CD14-positive monocyte (primary cell): ENCODE data around the gene R3HDM2. TPM values are rescaled to one million over a fixed set of nuclear protein-coding genes. Genes with fewer than 3 reads are reported as not detected.

Experiments used
- DNase-seq, 3 donors: peaks; one replicate each; pipeline ENCODE4 v3.0.0-alpha.2; 2011 to 2022
- H2AFZ ChIP-seq: 2 replicates; pipeline ENCODE4 v1.6.0; 2012; ENCODE audit warnings: mild to moderate bottlenecking, low read depth, low read length, inconsistent platforms; ENCODE audit not compliant: insufficient read depth, poor library complexity, severe bottlenecking
- H3K27ac ChIP-seq, 2 donors: 1 replicate in 1 of 2; 2 replicates in 1 of 2; pipeline ENCODE4 v1.5.1; 2012 to 2013; ENCODE audit warnings: low read length in 2 of 2, control low read depth in 1 of 2, inconsistent platforms in 1 of 2, low read depth in 1 of 2, mild to moderate bottlenecking in 1 of 2
- H3K27me3 ChIP-seq, 2 donors: one replicate each; pipeline versions ENCODE4 v1.6.0 to v1.6.1; 2011 to 2013; ENCODE audit warnings: low read length in 2 of 2; ENCODE audit not compliant: control insufficient read depth in 2 of 2, insufficient read depth in 2 of 2
- H3K36me3 ChIP-seq, 2 donors: replicated peaks in 1 of 2; 1 replicate in 1 of 2; 2 replicates in 1 of 2; pipeline versions ENCODE4 v1.5.1 to v1.6.1; 2012 to 2013; ENCODE audit warnings: low read length in 2 of 2, control low read depth in 1 of 2, inconsistent platforms in 1 of 2, mild to moderate bottlenecking in 1 of 2; ENCODE audit not compliant: insufficient read depth in 2 of 2, control insufficient read depth in 1 of 2
- H3K4me1 ChIP-seq, 2 donors: 1 replicate in 1 of 2; 2 replicates in 1 of 2; pipeline versions ENCODE4 v1.5.1 to v1.6.1; 2012 to 2013; ENCODE audit warnings: low read length in 2 of 2, control low read depth in 1 of 2, inconsistent platforms in 1 of 2, mild to moderate bottlenecking in 1 of 2, moderate library complexity in 1 of 2; ENCODE audit not compliant: insufficient read depth in 2 of 2, control insufficient read depth in 1 of 2
- H3K4me2 ChIP-seq: replicated peaks from 2 replicates; pipeline ENCODE3; 2012; ENCODE audit warnings: low read length, moderate library complexity, mild to moderate bottlenecking; ENCODE audit not compliant: poor library complexity, severe bottlenecking; ENCODE audit errors: extremely low read depth
- H3K4me3 ChIP-seq, 3 experiments: fragments of 200-600 bp in 1 of 3; sonication (generic) in 1 of 3; replicated peaks in 1 of 3; 1 replicate in 2 of 3; 2 replicates in 1 of 3; pipeline ENCODE4 v1.5.1; 2011 to 2013; ENCODE audit warnings: low read length in 3 of 3, mild to moderate bottlenecking in 3 of 3, control low read depth in 2 of 3, low read depth in 2 of 3, inconsistent platforms in 1 of 3, moderate library complexity in 1 of 3
- H3K79me2 ChIP-seq: 2 replicates; pipeline ENCODE4 v1.6.0; 2012; ENCODE audit warnings: mild to moderate bottlenecking, control low read depth, inconsistent platforms, low read length, moderate library complexity; ENCODE audit not compliant: insufficient read depth
- H3K9ac ChIP-seq: 2 replicates; pipeline ENCODE4 v1.6.0; 2017; ENCODE audit warnings: low read length, mild to moderate bottlenecking; ENCODE audit not compliant: insufficient read depth, poor library complexity, severe bottlenecking
- H3K9me3 ChIP-seq, 2 donors: replicated peaks in 1 of 2; 1 replicate in 1 of 2; 2 replicates in 1 of 2; pipeline versions ENCODE4 v1.5.1 to v1.6.1; 2012 to 2013; ENCODE audit warnings: low read length in 2 of 2, control low read depth in 1 of 2; ENCODE audit not compliant: control insufficient read depth in 1 of 2, insufficient read depth in 1 of 2
- H4K20me1 ChIP-seq: 2 replicates; pipeline ENCODE4 v1.6.0; 2012; ENCODE audit warnings: mild to moderate bottlenecking, low read length, control low read depth, moderate library complexity; ENCODE audit not compliant: insufficient read depth
- H3K27ac Mint-ChIP-seq, 7 donors: one replicate each; pipeline ENCODE4 v1.8.0; 2020; ENCODE audit warnings: mild to moderate bottlenecking in 7 of 7, mixed read lengths in 7 of 7, moderate library complexity in 6 of 7, inconsistent platforms in 2 of 7
- H3K27me3 Mint-ChIP-seq, 3 donors: one replicate each; pipeline ENCODE4 v1.8.0; 2021 to 2022; ENCODE audit warnings: low read depth in 3 of 3, mild to moderate bottlenecking in 3 of 3, mixed read lengths in 3 of 3, moderate library complexity in 3 of 3, inconsistent platforms in 1 of 3
- H3K36me3 Mint-ChIP-seq, 2 donors: one replicate each; pipeline ENCODE4 v1.8.0; 2020; ENCODE audit warnings: mixed read lengths in 2 of 2, inconsistent platforms in 1 of 2, mild to moderate bottlenecking in 1 of 2
- H3K4me1 Mint-ChIP-seq: one replicate; pipeline ENCODE4 v1.8.0; 2020; ENCODE audit warnings: mild to moderate bottlenecking, mixed read lengths
- H3K4me3 Mint-ChIP-seq, 2 donors: one replicate each; pipeline ENCODE4 v1.8.0; 2020; ENCODE audit warnings: mild to moderate bottlenecking in 2 of 2, mixed read lengths in 2 of 2, moderate library complexity in 1 of 2
- H3K9me3 Mint-ChIP-seq, 7 donors: one replicate each; pipeline ENCODE4 v1.8.0; 2020 to 2022; ENCODE audit warnings: mixed read lengths in 7 of 7, mild to moderate bottlenecking in 6 of 7, moderate library complexity in 6 of 7, inconsistent platforms in 2 of 7
- WGBS: methylation state at CpG from one replicate; pipeline ENCODE4 v1.1.5; 2013; ENCODE audit warnings: missing lambda C conversion rate; ENCODE audit not compliant: insufficient coverage; 5-methylcytosine and 5-hydroxymethylcytosine counted together
- intact Hi-C, 2 donors: fragments of 100-400 bp; cut with micrococcal nuclease; formaldehyde crosslinking; loops; one replicate each; pipeline versions ENCODE4 v1.15.0 to v1.15.1; 2023
- polyA minus RNA-seq: library from RNA; depleted of rRNA, polyadenylated mRNA; stranded (reverse); fragments of >200 nt; gene quantifications from 2 replicates; pipeline ENCODE4 v1.2.3, GENCODE V29; 2012
- polyA plus RNA-seq, 3 donors: library from polyadenylated mRNA; depleted of rRNA in 1 of 3; unstranded in 2 of 3; stranded (reverse) in 1 of 3; fragments of 300-500 nt in 2 of 3; fragments of >200 nt in 1 of 3; fragmentation: Illumina TruSeq in 2 of 3; gene quantifications; 1 replicate in 2 of 3; 2 replicates in 1 of 3; pipeline ENCODE4 v1.2.3, GENCODE V29; 2012 to 2021
- total RNA-seq, 12 experiments: library from RNA in 1 of 12; stranded (reverse) in 1 of 12; fragments of 120-200 nt in 1 of 12; gene quantifications; one replicate each; pipeline ENCODE4 v1.2.4 and lab custom pipeline; 2013 to 2026; ENCODE audit warnings: mixed read lengths in 6 of 12, inconsistent platforms in 1 of 12
- TF ChIP-seq, protein P1 (sequence below): fragments of 200-600 bp; IDR thresholded peaks from one replicate; pipeline ENCODE4 v1.8.0; 2022; ENCODE audit warnings: antibody characterized with exemption, mild to moderate bottlenecking

R3HDM2 gene
- total RNA-seq (2013) = 20.2 TPM
- polyA plus RNA-seq (10 to 100 TPM in 1 of 3 donors, 1 to 10 TPM in 2; 4.2 to 69.4 (median 7.3) TPM), polyA minus RNA-seq (26.0 and 41.3 TPM in 2 replicates), total RNA-seq (lab: John Stamatoyannopoulos, UW) (5.3 to 35.6 (median 18.4) reads per million in 11 experiments)

DNA sequence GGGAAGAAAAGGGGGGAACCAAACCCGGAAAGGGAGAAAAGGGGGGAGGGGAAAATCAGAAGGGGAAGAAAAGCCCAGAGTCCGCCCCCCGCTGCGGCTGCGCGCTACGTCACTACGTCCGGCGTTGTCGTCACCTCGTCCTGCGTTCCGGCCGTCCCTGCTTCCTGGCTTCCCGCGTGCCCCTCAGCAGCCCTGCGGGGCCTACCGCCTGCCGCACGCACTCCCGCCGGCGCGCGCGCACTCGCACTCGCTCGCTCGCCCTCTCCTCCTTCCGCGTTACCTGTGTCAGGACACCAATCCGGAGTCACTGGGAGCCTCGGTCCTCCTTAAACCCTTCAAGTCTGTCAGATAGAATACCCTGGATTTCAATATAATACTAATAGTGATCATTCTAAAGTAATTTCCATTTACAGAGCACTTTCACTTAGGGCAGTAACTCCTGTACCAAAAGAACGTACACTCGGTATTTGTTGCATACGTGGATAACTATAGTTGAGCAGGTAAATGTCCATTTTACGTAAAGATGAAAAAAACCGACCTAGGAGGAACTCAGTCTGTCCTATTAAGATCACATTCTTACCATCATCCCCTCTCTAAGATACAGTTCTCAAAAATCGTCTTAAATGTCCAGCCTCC, at the start of gene R3HDM2:
R3HDM2 (minus strand) TSS at position 113 of the 636 bp plus-strand sequence. CDS start 120,615 bp downstream, outside the sequence.
- Histone ChIP-seq H3K27ac (peak within 1 kb of the TSS; percentile 71 to 99), H3K79me2 (peaks cover 36% of the 10 kb centered on the region), H3K27me3 (no peaks in the 10 kb centered on the region), H3K4me2 (peak within 1 kb of the TSS; percentile 81), H4K20me1 (no peaks in the 10 kb centered on the region), H3K9ac (peak within 1 kb of the TSS; percentile 84), H3K36me3 (no peaks in the 10 kb centered on the region), H2AFZ (peak within 1 kb of the TSS; percentile 90), H3K9me3 (no peaks in the 10 kb centered on the region), H3K4me3 (peak within 1 kb of the TSS; percentile 60 to 82 (median 82)), H3K4me1 (peaks cover 15 to 21% of the 10 kb centered on the region in 2 donors)
- Mint-ChIP-seq H3K36me3 (peaks cover 3% of the 10 kb centered on the region in 2 donors), H3K4me3 (peak within 1 kb of the TSS; percentile 89 to 99), H3K27me3 (no peaks in the 10 kb centered on the region), H3K27ac (peak within 1 kb of the TSS; percentile 97 to 99 (median 99)), H3K9me3 (peaks cover 0 to 1% (median 0%) of the 10 kb centered on the region in 7 donors), H3K4me1 (peaks cover 29% of the 10 kb centered on the region)
- TF ChIP-seq, protein P1, sequence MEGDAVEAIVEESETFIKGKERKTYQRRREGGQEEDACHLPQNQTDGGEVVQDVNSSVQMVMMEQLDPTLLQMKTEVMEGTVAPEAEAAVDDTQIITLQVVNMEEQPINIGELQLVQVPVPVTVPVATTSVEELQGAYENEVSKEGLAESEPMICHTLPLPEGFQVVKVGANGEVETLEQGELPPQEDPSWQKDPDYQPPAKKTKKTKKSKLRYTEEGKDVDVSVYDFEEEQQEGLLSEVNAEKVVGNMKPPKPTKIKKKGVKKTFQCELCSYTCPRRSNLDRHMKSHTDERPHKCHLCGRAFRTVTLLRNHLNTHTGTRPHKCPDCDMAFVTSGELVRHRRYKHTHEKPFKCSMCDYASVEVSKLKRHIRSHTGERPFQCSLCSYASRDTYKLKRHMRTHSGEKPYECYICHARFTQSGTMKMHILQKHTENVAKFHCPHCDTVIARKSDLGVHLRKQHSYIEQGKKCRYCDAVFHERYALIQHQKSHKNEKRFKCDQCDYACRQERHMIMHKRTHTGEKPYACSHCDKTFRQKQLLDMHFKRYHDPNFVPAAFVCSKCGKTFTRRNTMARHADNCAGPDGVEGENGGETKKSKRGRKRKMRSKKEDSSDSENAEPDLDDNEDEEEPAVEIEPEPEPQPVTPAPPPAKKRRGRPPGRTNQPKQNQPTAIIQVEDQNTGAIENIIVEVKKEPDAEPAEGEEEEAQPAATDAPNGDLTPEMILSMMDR = no peak
- WGBS = 0% methylated on average over 19 of the region's 41 CpGs
- intact Hi-C loops = no loop called here
- peak; percentile 96 to 98 (median 97) for DNase-seq

DNA sequence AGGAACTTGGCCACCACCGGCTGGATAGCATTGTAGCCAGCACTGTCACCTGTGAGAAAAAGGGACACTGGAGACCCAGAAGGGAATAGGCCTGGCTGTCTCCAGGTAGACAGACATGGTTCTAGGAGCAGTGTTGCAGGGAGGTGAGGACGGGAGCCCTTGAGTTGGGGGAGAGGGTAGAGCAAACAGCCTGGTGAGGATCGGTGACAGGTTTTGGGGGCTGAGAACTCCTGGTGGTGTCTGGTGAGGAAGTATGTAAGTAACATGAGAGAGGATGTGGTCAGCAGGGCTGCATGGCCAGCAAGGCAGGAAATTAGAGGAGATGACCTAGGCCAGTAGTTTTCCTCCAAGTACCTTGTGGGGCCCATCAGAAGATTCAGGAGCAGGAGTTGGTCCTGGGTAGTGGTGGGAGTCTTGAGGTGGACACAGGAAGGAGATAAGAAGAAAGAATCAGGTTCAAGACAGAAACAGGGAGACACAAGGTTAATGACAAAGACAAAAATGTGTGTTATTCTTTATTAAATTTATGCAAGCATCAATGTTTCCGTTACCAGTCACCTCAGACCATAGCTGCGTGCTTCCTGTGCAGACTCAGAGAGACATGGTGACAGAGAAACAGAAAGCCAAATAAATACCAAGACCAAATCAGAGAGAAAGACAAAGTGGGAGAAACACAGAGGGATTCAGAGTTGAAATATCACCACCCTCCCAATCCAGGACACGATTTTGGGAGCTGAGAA, 48.7 kb upstream of the R3HDM2 start, which contains the start of gene ARHGAP9:
ARHGAP9 (minus strand) TSS at position 491 of the 740 bp plus-strand sequence; CDS start at position 31, 460 bp downstream.
- H3K27me3 ChIP-seq = no peaks in the 10 kb centered on the region
- peak within 1 kb of the TSS; percentile 97 to 99 for H3K4me3 Mint-ChIP-seq
- peak within 1 kb of the TSS; percentile 72 for H2AFZ ChIP-seq
- intact Hi-C loops = loop anchor here (5.0 to 10.0 kb wide), 4 partner anchors 43 to 145 kb away; partner anchors contain the start of genes DCTN2 (in 2 of the 2), DDIT3 (in 1 of the 2) and MBD6 (in 1 of the 2)
- peak within 1 kb of the TSS; percentile 83 for H3K9ac ChIP-seq
- H3K27ac Mint-ChIP-seq = peak within 1 kb of the TSS; percentile 86 to 97 (median 96)
- peaks cover 20% of the 10 kb centered on the region for H4K20me1 ChIP-seq
- TF ChIP-seq, protein P1 = no peak
- peaks cover 55% of the 10 kb centered on the region for H3K4me1 Mint-ChIP-seq
- no peaks in the 10 kb centered on the region for H3K9me3 ChIP-seq
- DNase-seq = peak in 2 of 3 donors; percentile 47
- peaks cover 0 to 2% (median 0%) of the 10 kb centered on the region in 3 donors for H3K27me3 Mint-ChIP-seq
- peak within 1 kb of the TSS; percentile 89 for H3K4me2 ChIP-seq
- H3K27ac ChIP-seq = peak within 1 kb of the TSS; percentile 62 to 83
- no peaks in the 10 kb centered on the region for H3K9me3 Mint-ChIP-seq
- H3K4me3 ChIP-seq = peak within 1 kb of the TSS in 2 of 3 experiments; percentile 2 to 100
- H3K36me3 Mint-ChIP-seq = peaks cover 14 to 28% of the 10 kb centered on the region in 2 donors
- H3K79me2 ChIP-seq = peaks cover 59% of the 10 kb centered on the region
- H3K36me3 ChIP-seq = peaks cover 7 to 12% of the 10 kb centered on the region in 2 donors
- peaks cover 42 to 60% of the 10 kb centered on the region in 2 donors for H3K4me1 ChIP-seq
- 41% methylated on average over 3 of the region's 6 CpGs for WGBS
